Glomerular visceral epithelial cell (primary cell): ENCODE measurements around the gene DTD1.
"Not testable (repeated sequence)": the region's sequence is repeated elsewhere in the genome, so short reads cannot be mapped to it uniquely, and the experiment has no call there.

ENCODE experiments used
- DNase-seq: peaks from one replicate; pipeline ENCODE4 v3.0.0-alpha.2; 2016; ENCODE audit errors: extremely low spot score

Gene DTD1

GRCh38 chr20:18739751-18740166 lies 151.9 kb downstream of the DTD1 start:
- no peak for DNase-seq

GRCh38 chr20:18740726-18741125 lies 152.9 kb downstream of the DTD1 start:
- DNase-seq = no peak

DNA sequence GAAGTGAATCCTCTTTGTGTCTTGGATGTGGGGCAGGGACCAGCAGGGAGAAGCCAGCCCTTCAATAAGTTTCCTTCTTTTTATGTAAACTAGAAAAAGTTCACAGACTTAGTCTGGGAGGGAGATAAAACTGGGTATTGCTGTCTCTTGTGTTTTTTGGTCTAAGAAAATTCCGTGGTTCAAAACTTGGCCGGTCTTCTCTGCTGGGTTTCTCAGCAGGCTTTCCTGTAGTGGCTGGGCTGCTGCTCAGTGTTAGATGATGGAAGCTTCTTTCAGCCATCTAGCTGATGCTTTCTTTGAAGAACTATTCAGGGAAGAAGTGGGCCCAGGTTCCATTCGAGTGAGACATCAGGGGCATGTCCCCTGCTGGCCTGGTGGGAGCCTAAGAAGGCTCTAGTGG lies 155.0 kb downstream of the DTD1 start:
- no peak for DNase-seq

- DNase-seq = no peak
Observed at GRCh38 chr20:18743665-18744440, 156.0 kb downstream of the DTD1 start.

GRCh38 chr20:18747090-18747489 lies 159.2 kb downstream of the DTD1 start:
- DNase-seq = no peak

- DNase-seq = no peak
Observed at GRCh38 chr20:18748987-18749386, 161.1 kb downstream of the DTD1 start.

DNA sequence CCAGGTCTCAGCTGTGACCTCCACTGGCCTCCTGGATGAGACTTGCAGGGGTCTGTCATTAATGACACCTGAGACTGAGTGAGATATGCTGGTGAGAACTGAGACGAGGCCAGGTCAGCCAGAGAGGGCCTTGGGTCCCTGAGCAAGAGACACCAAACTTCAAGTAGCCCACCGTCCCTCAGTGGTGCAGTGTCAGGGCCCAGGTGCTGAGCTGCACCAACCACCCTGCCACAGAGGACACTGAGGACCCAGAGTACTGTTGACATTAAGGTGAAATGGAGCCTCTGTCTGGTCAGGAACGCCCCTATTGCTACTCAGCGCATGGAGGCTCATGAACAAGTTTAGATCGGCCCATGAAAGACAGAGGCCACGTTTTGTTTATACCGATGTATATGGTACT lies 161.7 kb downstream of the DTD1 start:
- DNase-seq = no peak

- DNase-seq = no peak
Observed at GRCh38 chr20:18750735-18751134, 162.9 kb downstream of the DTD1 start.

GRCh38 chr20:18754030-18754652 lies 166.3 kb downstream of the DTD1 start:
- no peak for DNase-seq

- DNase-seq = no peak
Observed at GRCh38 chr20:18754653-18755045, 166.8 kb downstream of the DTD1 start.

DNA sequence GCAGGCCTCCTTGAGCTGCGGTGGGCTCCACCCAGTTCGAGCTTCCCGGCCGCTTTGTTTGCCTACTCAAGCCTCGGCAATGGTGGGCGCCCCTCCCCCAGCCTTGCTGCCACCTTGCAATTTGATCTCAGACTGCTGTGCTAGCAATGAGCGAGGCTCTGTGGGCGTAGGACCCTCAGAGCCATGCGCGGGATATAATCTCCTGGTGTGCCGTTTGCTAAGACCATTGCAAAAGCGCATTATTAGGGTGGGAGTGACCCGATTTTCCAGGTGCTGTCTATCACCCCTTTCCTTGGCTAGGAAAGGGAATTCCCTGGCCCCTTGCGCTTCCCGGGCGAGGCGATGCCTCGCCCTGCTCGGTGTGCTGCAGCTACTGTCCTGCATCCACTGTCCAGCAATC lies 173.0 kb downstream of the DTD1 start:
- DNase-seq = not testable (repeated sequence)

GRCh38 chr20:18767676-18768075 lies 179.8 kb downstream of the DTD1 start:
- no peak for DNase-seq

- no peak for DNase-seq
Observed at GRCh38 chr20:18773566-18773965, 185.7 kb downstream of the DTD1 start.

- DNase-seq = no peak
Observed at GRCh38 chr20:18774207-18774606, 186.4 kb downstream of the DTD1 start.

DNA sequence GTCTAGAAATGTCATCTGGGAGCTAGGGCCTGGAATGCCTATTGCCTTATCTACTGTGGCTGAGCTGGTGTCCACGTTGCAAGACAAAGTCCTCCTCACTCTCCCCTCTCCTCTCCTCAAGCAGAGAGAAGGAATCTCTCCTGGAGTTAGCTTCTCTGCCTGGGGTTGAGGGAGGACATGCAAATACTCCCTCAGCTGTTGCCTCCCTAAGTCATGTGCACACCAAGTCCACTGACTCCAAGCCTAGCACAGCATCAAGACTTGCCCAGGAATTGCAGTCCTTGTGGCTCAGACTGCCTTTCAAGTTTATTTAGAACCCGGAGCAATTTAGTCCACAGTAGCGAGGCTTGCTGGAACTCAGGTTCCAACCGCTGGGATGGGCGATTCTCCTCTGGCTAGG lies 187.8 kb downstream of the DTD1 start:
- no peak for DNase-seq

DNA sequence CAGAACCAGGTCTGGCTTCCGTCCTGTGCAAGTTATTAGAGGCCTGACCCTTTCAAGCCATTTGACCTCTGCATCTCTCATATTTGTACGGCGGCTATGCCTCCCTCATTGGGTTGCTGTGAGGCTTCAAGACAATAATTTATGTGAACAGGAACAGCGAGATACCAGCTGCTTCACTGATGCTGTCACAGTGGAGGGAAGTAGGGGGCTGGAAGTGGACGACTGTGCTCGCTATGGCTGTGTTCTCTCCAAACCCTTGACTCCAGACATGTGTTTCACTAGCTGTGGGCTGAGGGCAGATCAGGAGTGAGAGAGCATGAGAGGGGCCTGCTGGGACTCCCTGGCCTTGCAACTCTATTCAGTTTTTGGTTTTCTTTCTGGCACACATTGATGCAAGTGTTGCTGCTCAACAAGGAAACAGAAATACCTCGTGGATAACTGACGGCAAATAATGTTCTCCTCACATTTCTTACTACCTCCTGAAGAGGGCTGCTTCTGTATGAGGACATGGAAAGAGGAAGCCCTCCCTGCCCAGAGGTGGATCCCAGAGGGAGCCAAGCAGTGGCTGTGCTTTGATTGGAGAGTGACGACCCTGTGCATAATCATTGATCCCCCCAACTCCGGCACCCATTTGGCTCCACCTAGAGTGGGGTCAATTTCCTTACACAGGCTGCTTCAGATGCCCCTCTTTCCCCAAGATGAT lies 191.0 kb downstream of the DTD1 start:
- no peak for DNase-seq

DNA sequence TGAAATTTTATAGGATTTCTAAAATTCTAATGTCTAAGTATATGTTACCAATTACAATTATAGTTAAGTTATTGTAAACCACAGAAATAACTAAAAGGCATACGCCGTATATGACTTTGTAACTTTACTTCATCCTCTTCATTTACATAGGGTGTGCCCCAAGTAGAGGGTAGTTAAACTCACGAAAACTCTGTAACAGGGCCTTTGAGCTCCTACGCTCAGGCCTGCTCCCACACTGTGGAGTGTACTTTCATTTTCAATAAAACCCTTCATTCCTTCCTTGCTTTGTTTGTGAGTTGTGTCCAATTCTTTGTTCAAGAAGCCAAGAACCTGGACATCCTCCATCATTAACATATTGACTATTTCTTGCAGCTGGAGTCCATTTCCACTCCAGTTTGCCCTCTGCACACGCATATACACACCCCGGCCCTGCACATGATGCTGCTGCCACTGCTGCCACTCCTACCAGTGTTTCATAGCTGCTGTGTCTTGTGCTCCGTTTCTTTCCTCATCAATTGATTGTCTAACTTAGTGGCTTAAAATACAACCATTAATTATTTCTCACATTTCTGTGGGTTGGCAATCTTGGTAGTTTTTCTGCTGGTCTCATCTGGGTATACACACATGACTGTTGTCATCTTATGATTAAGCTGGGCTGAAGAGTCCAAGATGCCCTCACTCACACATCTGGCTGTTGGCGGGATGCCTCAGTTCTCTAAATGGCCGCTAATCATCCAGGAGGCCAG lies 192.7 kb downstream of the DTD1 start:
- no peak for DNase-seq

GRCh38 chr20:18781509-18781908 lies 193.7 kb downstream of the DTD1 start:
- DNase-seq = no peak

GRCh38 chr20:18783385-18783959 lies 195.6 kb downstream of the DTD1 start:
- no peak for DNase-seq

DNA sequence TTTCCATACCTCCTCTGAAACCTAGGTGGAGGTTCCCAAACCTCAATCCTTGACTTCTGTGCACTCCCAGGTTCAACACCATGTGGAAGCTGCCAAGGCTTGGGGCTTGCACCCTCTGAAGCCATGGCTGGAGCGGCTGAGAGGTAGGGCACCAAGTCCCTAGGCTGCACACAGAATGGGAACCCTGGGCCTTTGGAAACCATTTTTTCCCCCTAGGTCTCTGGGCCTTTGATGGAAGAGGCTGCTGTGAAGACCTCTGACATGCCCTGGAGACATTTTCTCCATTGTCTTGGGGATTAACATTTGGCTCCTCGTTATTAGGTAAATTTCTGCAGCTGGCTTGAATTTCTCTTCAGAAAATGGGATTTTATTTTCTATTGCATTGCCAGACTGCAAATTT lies 199.2 kb downstream of the DTD1 start:
- DNase-seq = not testable (repeated sequence)

GRCh38 chr20:18788021-18788420 lies 200.2 kb downstream of the DTD1 start:
- DNase-seq = no peak

GRCh38 chr20:18790787-18791186 lies 202.9 kb downstream of the DTD1 start:
- no peak for DNase-seq
